ENCODE data around the gene MBTPS1.

GRCh38 chr16:84024854-84025253 is 91.9 kb downstream of the MBTPS1 start:
- TF ChIP-seq POLR2A (IDR thresholded peaks at IDR 0.05) (no peak), CTCF (IDR thresholded peaks at IDR 0.05) (no peak)

Data from thyroid gland (tissue), 4 donors.